ENCODE measurements around the gene PACS1. TPM values are rescaled to one million over a fixed set of nuclear protein-coding genes. Genes with fewer than 3 reads are reported as not detected.

Gene PACS1
- total RNA-seq, 1 experiment from 2014 or later, result 100 TPM

GRCh38 chr11:66239511-66239910 lies 169.4 kb downstream of the PACS1 start:
- DNase-seq, result no peak
- no peaks in the 10 kb centered on the region for H3K9me2 ChIP-seq (ENCODE audit: insufficient read depth)
- no peak overlapping the region for H3K4me3 ChIP-seq
- no peak overlapping the region for H3K27ac ChIP-seq
- no peaks in the 10 kb centered on the region for H3K27me3 ChIP-seq (ENCODE audit: insufficient read depth, low read depth)
- no peak overlapping the region for H2AFZ ChIP-seq
- H3F3A ChIP-seq (ENCODE audit: insufficient read depth, low read depth), result no peaks in the 10 kb centered on the region
- intact Hi-C loops (cut with micrococcal nuclease; ENCODE audit: unreplicated experiment), result no loop called here
- CTCF ChIA-PET, result no interaction called here
- H3K79me2 ChIP-seq (ENCODE audit: low read depth), result no peaks in the 10 kb centered on the region
- H3K4me1 ChIP-seq (replicated peaks; ENCODE audit: insufficient read depth), result no peaks in the 10 kb centered on the region
- BruUV-seq (replicated peaks), result no TSS peak
- H3K36me3 ChIP-seq (ENCODE audit: low read depth), result no peaks in the 10 kb centered on the region
- no peak overlapping the region for H3K4me2 ChIP-seq
- H3K9me3 ChIP-seq (ENCODE audit: insufficient read depth, low read depth), result no peaks in the 10 kb centered on the region
- POLR2A ChIA-PET (ENCODE audit: unreplicated experiment), result no interaction called here
- H4K20me1 ChIP-seq (ENCODE audit: insufficient read depth), result no peaks in the 10 kb centered on the region; the same call in 1 of the 2 replicates
- no peak for TF ChIP-seq EZH2 (IDR thresholded peaks at IDR 0.05; ENCODE audit: low read depth)
- TF ChIP-seq CTCF (conservative IDR thresholded peaks at IDR 0.05), result no peak

GRCh38 chr11:66239998-66240780 lies 170.1 kb downstream of the PACS1 start:
- H3K27me3 ChIP-seq (ENCODE audit: insufficient read depth, low read depth), result no peaks in the 10 kb centered on the region
- H3K9me2 ChIP-seq (ENCODE audit: insufficient read depth), result no peaks in the 10 kb centered on the region
- ChIA-PET POLR2A (ENCODE audit: unreplicated experiment) (interaction anchor here (0.7 kb wide), 1 partner anchor 11 kb away, joined by 9 read pairs; no protein-coding TSS in a partner anchor), CTCF (no interaction called here)
- H2AFZ ChIP-seq, result no peak overlapping the region
- no peaks in the 10 kb centered on the region for H3K9me3 ChIP-seq (ENCODE audit: insufficient read depth, low read depth)
- H3K79me2 ChIP-seq (ENCODE audit: low read depth), result no peaks in the 10 kb centered on the region
- no TSS peak for BruUV-seq (replicated peaks)
- no peaks in the 10 kb centered on the region; the same call in 1 of the 2 replicates for H4K20me1 ChIP-seq (ENCODE audit: insufficient read depth)
- TF ChIP-seq EZH2 (IDR thresholded peaks at IDR 0.05; ENCODE audit: low read depth) (no peak), CTCF (conservative IDR thresholded peaks at IDR 0.05) (no peak)
- intact Hi-C loops (cut with micrococcal nuclease; ENCODE audit: unreplicated experiment), result no loop called here
- no peaks in the 10 kb centered on the region for H3K4me1 ChIP-seq (replicated peaks; ENCODE audit: insufficient read depth)
- no peak overlapping the region for H3K27ac ChIP-seq
- H3K36me3 ChIP-seq (ENCODE audit: low read depth), result no peaks in the 10 kb centered on the region
- no peak overlapping the region for H3K4me3 ChIP-seq
- no peak for DNase-seq
- no peak overlapping the region for H3K4me2 ChIP-seq
- no peaks in the 10 kb centered on the region for H3F3A ChIP-seq (ENCODE audit: insufficient read depth, low read depth)

GRCh38 chr11:66240781-66241136 lies 170.7 kb downstream of the PACS1 start:
- Histone ChIP-seq H2AFZ (no peak overlapping the region), H3K79me2 (ENCODE audit: low read depth) (no peaks in the 10 kb centered on the region), H3K27ac (no peak overlapping the region), H3K4me2 (no peak overlapping the region), H3F3A (ENCODE audit: insufficient read depth, low read depth) (no peaks in the 10 kb centered on the region), H3K27me3 (ENCODE audit: insufficient read depth, low read depth) (no peaks in the 10 kb centered on the region), H3K4me3 (no peak overlapping the region), H4K20me1 (ENCODE audit: insufficient read depth) (no peaks in the 10 kb centered on the region; the same call in 1 of the 2 replicates), H3K9me2 (ENCODE audit: insufficient read depth) (no peaks in the 10 kb centered on the region), H3K9me3 (ENCODE audit: insufficient read depth, low read depth) (no peaks in the 10 kb centered on the region), H3K36me3 (ENCODE audit: low read depth) (no peaks in the 10 kb centered on the region), H3K4me1 (replicated peaks; ENCODE audit: insufficient read depth) (no peaks in the 10 kb centered on the region)
- DNase-seq, result no peak
- intact Hi-C loops (cut with micrococcal nuclease; ENCODE audit: unreplicated experiment), result no loop called here
- ChIA-PET POLR2A (ENCODE audit: unreplicated experiment) (interaction anchor here (0.7 kb wide), 1 partner anchor 10 kb away, joined by 9 read pairs; no protein-coding TSS in a partner anchor), CTCF (no interaction called here)
- TF ChIP-seq EZH2 (IDR thresholded peaks at IDR 0.05; ENCODE audit: low read depth) (no peak), CTCF (conservative IDR thresholded peaks at IDR 0.05) (no peak)
- BruUV-seq (replicated peaks), result no TSS peak
